Panc1 (cell line): Measurements from ENCODE around the gene TARBP2. TPM values are rescaled to one million over a fixed set of nuclear protein-coding genes. Genes with fewer than 3 reads are reported as not detected.

Experiments
- ATAC-seq: fragments of 200-7000 bp; cut with Tn5 transposase; 2 replicates; pipeline ENCODE4 v1.9.1; 2020; ENCODE audit warnings: mild to moderate bottlenecking, moderate library complexity
- BruUV-seq: library from RNA; stranded (reverse); fragments of 400-500 nt; replicated peaks from 2 replicates; lab custom pipeline; 2021; lab: Mats Ljungman, UMichigan
- CTCF ChIA-PET: fragments of 300-600 bp; sonication (Branson Sonifier 250); formaldehyde crosslinking; loops from one replicate; lab custom pipeline; 2022; ENCODE audit warnings: antibody characterized with exemption; lab: Charles Lee
- POLR2A ChIA-PET: fragments of 300-600 bp; sonication (Branson Sonifier 250); formaldehyde crosslinking; loops from one replicate; lab custom pipeline; 2022; ENCODE audit warnings: antibody characterized with exemption; lab: Charles Lee
- DNase-seq: peaks from one replicate; pipeline ENCODE4 v3.0.0-alpha.2; 2010; ENCODE audit warnings: low read depth, low spot score
- H3K27ac ChIP-seq: 2 replicates; pipeline ENCODE4 v1.5.1; 2011; ENCODE audit warnings: mild to moderate bottlenecking, low read length, inconsistent platforms
- H3K27me3 ChIP-seq: fragments of 200-500 bp; sonication (Bioruptor generic); 2 replicates; pipeline ENCODE4 v1.6.0; 2014; ENCODE audit warnings: low read length, inconsistent platforms; ENCODE audit not compliant: control insufficient read depth, insufficient read depth
- H3K36me3 ChIP-seq: fragments of 200-500 bp; sonication (Bioruptor generic); 2 replicates; pipeline ENCODE4 v1.5.1; 2014; ENCODE audit warnings: inconsistent platforms, mild to moderate bottlenecking, low read length, moderate library complexity; ENCODE audit not compliant: control insufficient read depth, insufficient read depth
- H3K4me1 ChIP-seq: 2 replicates; pipeline ENCODE4 v1.5.1; 2011; ENCODE audit warnings: inconsistent platforms, mild to moderate bottlenecking, low read length, moderate library complexity; ENCODE audit not compliant: control insufficient read depth, insufficient read depth
- H3K4me3 ChIP-seq, 2 experiments: 2 replicates each; pipeline ENCODE4 v1.5.1; 2011 to 2012; ENCODE audit warnings: low read depth in 2 of 2, low read length in 2 of 2, mild to moderate bottlenecking in 2 of 2, inconsistent platforms in 1 of 2, moderate library complexity in 1 of 2
- H3K9me3 ChIP-seq: fragments of 200-500 bp; sonication (Bioruptor generic); 2 replicates; pipeline ENCODE4 v1.5.1; 2014; ENCODE audit warnings: low read depth, mild to moderate bottlenecking, inconsistent platforms, low read length, moderate library complexity; ENCODE audit not compliant: control insufficient read depth, insufficient read depth
- POLR2AphosphoS5 ChIP-seq: IDR thresholded peaks from 2 replicates; pipeline ENCODE4 v1.6.1; 2012; ENCODE audit warnings: mild to moderate bottlenecking, low read depth, low read length, moderate library complexity
- SIN3A ChIP-seq: IDR thresholded peaks from 2 replicates; pipeline ENCODE4 v1.6.1; 2012; ENCODE audit warnings: low read depth, mild to moderate bottlenecking, low read length, moderate library complexity, borderline replicate concordance; ENCODE audit not compliant: insufficient read depth
- TCF7L2 ChIP-seq: IDR thresholded peaks from 2 replicates; pipeline ENCODE4 v1.6.1; 2011; ENCODE audit warnings: mild to moderate bottlenecking, low read depth, low read length, inconsistent platforms
- in situ Hi-C: cut with HindIII; loops from 2 replicates; pipeline ENCODE4 v1.10.0; 2016; ENCODE audit warnings: low sequenced_read_pairs, low pct_unique_long_range_greater_than_20kb
- intact Hi-C: fragments of 100-400 bp; cut with micrococcal nuclease; formaldehyde crosslinking; loops from one replicate; pipeline ENCODE4 v1.10.0; 2022; ENCODE audit not compliant: unreplicated experiment
- total RNA-seq: library from RNA; stranded (reverse); gene quantifications from one replicate; pipeline ENCODE4 v1.2.1, GENCODE V29; 2021; ENCODE audit not compliant: unreplicated experiment
- TF ChIP-seq, protein P1 (sequence below), 2 experiments: IDR thresholded peaks; 2 replicates each; pipeline ENCODE4 v1.6.1; 2011 to 2012; ENCODE audit warnings: low read depth in 2 of 2, control low read depth in 1 of 2, low read length in 1 of 2, mild to moderate bottlenecking in 1 of 2, moderate library complexity in 1 of 2; ENCODE audit not compliant: insufficient read depth in 1 of 2
- TF ChIP-seq, protein P2 (sequence below): fragments of 450-650 bp; IDR thresholded peaks from 2 replicates; pipeline ENCODE4 v1.5.1; 2017; ENCODE audit warnings: mild to moderate bottlenecking

TARBP2 gene
- total RNA-seq, 1 experiment from 2014 or later, result 67.3 TPM

DNA sequence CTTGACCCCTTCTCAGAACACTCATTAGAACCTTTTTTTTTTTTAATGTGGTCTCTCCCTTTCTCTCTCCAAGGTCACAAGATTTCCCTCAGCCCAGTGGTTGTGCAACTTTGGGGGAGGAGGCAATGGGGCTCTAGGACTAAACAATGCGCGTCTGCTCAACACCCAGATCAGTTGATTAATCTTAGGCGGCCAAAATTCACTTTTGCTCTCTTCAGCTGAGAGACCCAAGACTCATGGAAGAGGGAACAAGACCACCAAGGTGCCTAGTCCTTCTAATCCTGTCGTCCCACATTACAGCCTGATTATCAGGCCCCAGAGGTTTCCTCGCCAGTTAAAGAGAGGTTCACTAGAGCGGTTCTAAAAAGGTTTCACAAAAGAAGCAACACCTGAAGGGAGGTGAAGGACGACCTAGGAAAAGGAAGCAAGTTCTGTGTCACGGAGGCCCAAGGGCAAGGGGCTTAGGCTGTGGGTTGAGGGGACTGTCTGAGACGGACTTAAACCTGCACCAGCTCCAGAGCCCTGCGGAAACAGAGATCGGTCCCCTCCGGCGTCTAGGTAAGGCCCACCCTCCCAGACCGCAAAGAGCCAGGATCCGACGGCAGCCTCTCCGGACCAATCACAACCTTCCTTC is 824 bp upstream of the TARBP2 start:
- Histone ChIP-seq H3K4me1 (peaks cover 37% of the 10 kb centered on the region), H3K4me3 (peak overlapping the region; percentile 66 to 80), H3K9me3 (no peaks in the 10 kb centered on the region), H3K36me3 (no peaks in the 10 kb centered on the region; the same call in 1 of the 2 replicates), H3K27ac (peak overlapping the region; percentile 98), H3K27me3 (no peaks in the 10 kb centered on the region)
- ATAC-seq (no peak), DNase-seq (no peak)
- intact Hi-C loops (no loop called here), in situ Hi-C loops (no loop called here)
- POLR2A ChIA-PET, result interaction anchor here (0.5 to 1.2 kb wide), 7 partner anchors 15 to 708 kb away, joined by 3 to 6 read pairs (median 3); no protein-coding TSS in a partner anchor
- TSS peak; percentile 67 for BruUV-seq
- CTCF ChIA-PET, result interaction anchor here (0.7 kb wide), 1 partner anchor 18 kb away, joined by 6 read pairs; no protein-coding TSS in a partner anchor
- TF ChIP-seq, protein P1, sequence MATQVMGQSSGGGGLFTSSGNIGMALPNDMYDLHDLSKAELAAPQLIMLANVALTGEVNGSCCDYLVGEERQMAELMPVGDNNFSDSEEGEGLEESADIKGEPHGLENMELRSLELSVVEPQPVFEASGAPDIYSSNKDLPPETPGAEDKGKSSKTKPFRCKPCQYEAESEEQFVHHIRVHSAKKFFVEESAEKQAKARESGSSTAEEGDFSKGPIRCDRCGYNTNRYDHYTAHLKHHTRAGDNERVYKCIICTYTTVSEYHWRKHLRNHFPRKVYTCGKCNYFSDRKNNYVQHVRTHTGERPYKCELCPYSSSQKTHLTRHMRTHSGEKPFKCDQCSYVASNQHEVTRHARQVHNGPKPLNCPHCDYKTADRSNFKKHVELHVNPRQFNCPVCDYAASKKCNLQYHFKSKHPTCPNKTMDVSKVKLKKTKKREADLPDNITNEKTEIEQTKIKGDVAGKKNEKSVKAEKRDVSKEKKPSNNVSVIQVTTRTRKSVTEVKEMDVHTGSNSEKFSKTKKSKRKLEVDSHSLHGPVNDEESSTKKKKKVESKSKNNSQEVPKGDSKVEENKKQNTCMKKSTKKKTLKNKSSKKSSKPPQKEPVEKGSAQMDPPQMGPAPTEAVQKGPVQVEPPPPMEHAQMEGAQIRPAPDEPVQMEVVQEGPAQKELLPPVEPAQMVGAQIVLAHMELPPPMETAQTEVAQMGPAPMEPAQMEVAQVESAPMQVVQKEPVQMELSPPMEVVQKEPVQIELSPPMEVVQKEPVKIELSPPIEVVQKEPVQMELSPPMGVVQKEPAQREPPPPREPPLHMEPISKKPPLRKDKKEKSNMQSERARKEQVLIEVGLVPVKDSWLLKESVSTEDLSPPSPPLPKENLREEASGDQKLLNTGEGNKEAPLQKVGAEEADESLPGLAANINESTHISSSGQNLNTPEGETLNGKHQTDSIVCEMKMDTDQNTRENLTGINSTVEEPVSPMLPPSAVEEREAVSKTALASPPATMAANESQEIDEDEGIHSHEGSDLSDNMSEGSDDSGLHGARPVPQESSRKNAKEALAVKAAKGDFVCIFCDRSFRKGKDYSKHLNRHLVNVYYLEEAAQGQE (IDR thresholded peaks at IDR 0.05; ENCODE audit: insufficient read depth in 1 of 2, low read depth in 2 of 2, low read length in 1 of 2), result no peak
- TF ChIP-seq, protein P2, sequence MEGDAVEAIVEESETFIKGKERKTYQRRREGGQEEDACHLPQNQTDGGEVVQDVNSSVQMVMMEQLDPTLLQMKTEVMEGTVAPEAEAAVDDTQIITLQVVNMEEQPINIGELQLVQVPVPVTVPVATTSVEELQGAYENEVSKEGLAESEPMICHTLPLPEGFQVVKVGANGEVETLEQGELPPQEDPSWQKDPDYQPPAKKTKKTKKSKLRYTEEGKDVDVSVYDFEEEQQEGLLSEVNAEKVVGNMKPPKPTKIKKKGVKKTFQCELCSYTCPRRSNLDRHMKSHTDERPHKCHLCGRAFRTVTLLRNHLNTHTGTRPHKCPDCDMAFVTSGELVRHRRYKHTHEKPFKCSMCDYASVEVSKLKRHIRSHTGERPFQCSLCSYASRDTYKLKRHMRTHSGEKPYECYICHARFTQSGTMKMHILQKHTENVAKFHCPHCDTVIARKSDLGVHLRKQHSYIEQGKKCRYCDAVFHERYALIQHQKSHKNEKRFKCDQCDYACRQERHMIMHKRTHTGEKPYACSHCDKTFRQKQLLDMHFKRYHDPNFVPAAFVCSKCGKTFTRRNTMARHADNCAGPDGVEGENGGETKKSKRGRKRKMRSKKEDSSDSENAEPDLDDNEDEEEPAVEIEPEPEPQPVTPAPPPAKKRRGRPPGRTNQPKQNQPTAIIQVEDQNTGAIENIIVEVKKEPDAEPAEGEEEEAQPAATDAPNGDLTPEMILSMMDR, result no peak
- no peak for TF ChIP-seq SIN3A
- peak; percentile 43; the same call in 1 of the 2 replicates for TF ChIP-seq POLR2AphosphoS5
- 0 out of 2 replicates have a peak, but pooled peaks have one; percentile 37 for TF ChIP-seq TCF7L2

DNA sequence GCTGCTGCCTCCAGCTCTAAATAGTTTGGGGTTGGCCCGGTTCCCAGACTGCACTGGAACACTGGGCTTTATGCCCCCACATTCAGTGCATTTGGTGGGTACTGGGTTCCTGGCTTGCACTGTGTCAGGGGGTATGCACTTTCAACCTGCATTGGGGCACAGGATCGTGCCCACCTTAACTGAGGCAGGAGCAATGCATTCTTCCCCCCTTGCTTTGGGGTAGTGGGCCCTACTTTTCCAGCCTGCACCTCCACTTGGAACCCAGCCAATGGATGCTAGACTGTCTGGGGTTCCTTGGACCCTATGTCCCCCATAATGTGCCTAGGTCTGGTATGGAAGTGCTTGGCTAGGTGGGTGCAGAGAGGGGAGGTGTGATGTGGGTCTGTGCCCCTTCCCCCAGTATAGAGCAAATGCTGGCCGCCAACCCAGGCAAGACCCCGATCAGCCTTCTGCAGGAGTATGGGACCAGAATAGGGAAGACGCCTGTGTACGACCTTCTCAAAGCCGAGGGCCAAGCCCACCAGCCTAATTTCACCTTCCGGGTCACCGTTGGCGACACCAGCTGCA is 615 bp downstream of the TARBP2 start:
- ChIA-PET CTCF (interaction anchor here (0.6 kb wide), 1 partner anchor 51 kb away, joined by 5 read pairs; no protein-coding TSS in a partner anchor), POLR2A (interaction anchor here (1.0 to 1.2 kb wide), 3 partner anchors 14 to 80 kb away, joined by 3 to 6 read pairs (median 3); no protein-coding TSS in a partner anchor)
- Histone ChIP-seq H3K27ac (peak overlapping the region; percentile 98), H3K27me3 (no peaks in the 10 kb centered on the region), H3K4me3 (peak overlapping the region; percentile 66 to 80), H3K4me1 (peaks cover 35% of the 10 kb centered on the region), H3K36me3 (no peaks in the 10 kb centered on the region; the same call in none of the 2 replicates), H3K9me3 (no peaks in the 10 kb centered on the region)
- BruUV-seq, result TSS peak; percentile 79
- DNase-seq (no peak), ATAC-seq (no peak)
- TF ChIP-seq POLR2AphosphoS5 (peak; percentile 18; the same call in 1 of the 2 replicates), SIN3A (no peak)
- intact Hi-C loops, result no loop called here
- in situ Hi-C loops, result no loop called here
